ENCODE results near the gene ZNF766. TPM values are rescaled to one million over a fixed set of nuclear protein-coding genes. Genes with fewer than 3 reads are reported as not detected.

The ZNF766 gene
- total RNA-seq, 1 experiment from 2014 or later: 17.9 TPM

- CTCF ChIA-PET: no interaction called here
- H2AFZ ChIP-seq (ENCODE audit: low read depth, low read length, poor library complexity, severe bottlenecking): no peak overlapping the region
- no peak overlapping the region for H3K27ac ChIP-seq (ENCODE audit: low read depth, low read length)
- no peaks in the 10 kb centered on the region for H3K27me3 ChIP-seq (ENCODE audit: insufficient read depth, low read length)
- H3K4me1 ChIP-seq (ENCODE audit: control insufficient read depth in 1 of 2, insufficient read depth in 2 of 2, low read length in 2 of 2): no peaks in the 10 kb centered on the region
- H3K4me2 ChIP-seq (ENCODE audit: low read length): no peak overlapping the region
- no peak for ATAC-seq
- no peaks in the 10 kb centered on the region for H4K20me1 ChIP-seq (ENCODE audit: insufficient read depth)
- peaks cover 79 to 80% of the 10 kb centered on the region in 2 experiments for H3K36me3 ChIP-seq (ENCODE audit: control insufficient read depth in 1 of 2, insufficient read depth in 2 of 2, low read length in 2 of 2)
- RAD21 ChIA-PET (ENCODE audit: low non-redundant PET in 1 of 2, low total read pairs in 2 of 2, uncharacterized antibody in 2 of 2, unreplicated experiment in 2 of 2): no interaction called here
- H3K9ac ChIP-seq (ENCODE audit: low read length): no peak overlapping the region
- no peaks in the 10 kb centered on the region for H3K9me2 ChIP-seq (ENCODE audit: insufficient read depth)
- intact Hi-C loops (cut with micrococcal nuclease): no loop called here
- POLR2A ChIA-PET: no interaction called here
- no peak for DNase-seq (ENCODE audit: low read depth, low spot score)
- no peak overlapping the region for H3K4me3 ChIP-seq (replicated peaks in 1 of 2; ENCODE audit: low read depth in 1 of 2, low read length in 2 of 2)
- TF ChIP-seq SP1 (IDR thresholded peaks at IDR 0.05; ENCODE audit: low read depth) (no peak), EZH2phosphoT487 (IDR thresholded peaks at IDR 0.05; ENCODE audit: borderline replicate concordance) (no peak), FOSL1 (IDR thresholded peaks at IDR 0.05; ENCODE audit: low read depth) (no peak), SRF (IDR thresholded peaks at IDR 0.05; ENCODE audit: low read depth) (no peak), ZFX (IDR thresholded peaks at IDR 0.05) (no peak), ELF1 (IDR thresholded peaks at IDR 0.05; ENCODE audit: borderline replicate concordance, low read depth) (no peak), RAD21 (IDR thresholded peaks at IDR 0.05; ENCODE audit: low read depth) (no peak), POLR2A (IDR thresholded peaks at IDR 0.05; ENCODE audit: borderline replicate concordance, extremely low read depth, insufficient read depth, insufficient read length) (no peak)
- TF ChIP-seq, protein P1, sequence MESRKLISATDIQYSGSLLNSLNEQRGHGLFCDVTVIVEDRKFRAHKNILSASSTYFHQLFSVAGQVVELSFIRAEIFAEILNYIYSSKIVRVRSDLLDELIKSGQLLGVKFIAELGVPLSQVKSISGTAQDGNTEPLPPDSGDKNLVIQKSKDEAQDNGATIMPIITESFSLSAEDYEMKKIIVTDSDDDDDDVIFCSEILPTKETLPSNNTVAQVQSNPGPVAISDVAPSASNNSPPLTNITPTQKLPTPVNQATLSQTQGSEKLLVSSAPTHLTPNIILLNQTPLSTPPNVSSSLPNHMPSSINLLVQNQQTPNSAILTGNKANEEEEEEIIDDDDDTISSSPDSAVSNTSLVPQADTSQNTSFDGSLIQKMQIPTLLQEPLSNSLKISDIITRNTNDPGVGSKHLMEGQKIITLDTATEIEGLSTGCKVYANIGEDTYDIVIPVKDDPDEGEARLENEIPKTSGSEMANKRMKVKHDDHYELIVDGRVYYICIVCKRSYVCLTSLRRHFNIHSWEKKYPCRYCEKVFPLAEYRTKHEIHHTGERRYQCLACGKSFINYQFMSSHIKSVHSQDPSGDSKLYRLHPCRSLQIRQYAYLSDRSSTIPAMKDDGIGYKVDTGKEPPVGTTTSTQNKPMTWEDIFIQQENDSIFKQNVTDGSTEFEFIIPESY (IDR thresholded peaks at IDR 0.05; ENCODE audit: extremely low read depth, insufficient replicate concordance, low read length): no peak
- TF ChIP-seq, protein P2, sequence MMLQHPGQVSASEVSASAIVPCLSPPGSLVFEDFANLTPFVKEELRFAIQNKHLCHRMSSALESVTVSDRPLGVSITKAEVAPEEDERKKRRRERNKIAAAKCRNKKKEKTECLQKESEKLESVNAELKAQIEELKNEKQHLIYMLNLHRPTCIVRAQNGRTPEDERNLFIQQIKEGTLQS (IDR thresholded peaks at IDR 0.05): no peak
- TF ChIP-seq, protein P3, sequence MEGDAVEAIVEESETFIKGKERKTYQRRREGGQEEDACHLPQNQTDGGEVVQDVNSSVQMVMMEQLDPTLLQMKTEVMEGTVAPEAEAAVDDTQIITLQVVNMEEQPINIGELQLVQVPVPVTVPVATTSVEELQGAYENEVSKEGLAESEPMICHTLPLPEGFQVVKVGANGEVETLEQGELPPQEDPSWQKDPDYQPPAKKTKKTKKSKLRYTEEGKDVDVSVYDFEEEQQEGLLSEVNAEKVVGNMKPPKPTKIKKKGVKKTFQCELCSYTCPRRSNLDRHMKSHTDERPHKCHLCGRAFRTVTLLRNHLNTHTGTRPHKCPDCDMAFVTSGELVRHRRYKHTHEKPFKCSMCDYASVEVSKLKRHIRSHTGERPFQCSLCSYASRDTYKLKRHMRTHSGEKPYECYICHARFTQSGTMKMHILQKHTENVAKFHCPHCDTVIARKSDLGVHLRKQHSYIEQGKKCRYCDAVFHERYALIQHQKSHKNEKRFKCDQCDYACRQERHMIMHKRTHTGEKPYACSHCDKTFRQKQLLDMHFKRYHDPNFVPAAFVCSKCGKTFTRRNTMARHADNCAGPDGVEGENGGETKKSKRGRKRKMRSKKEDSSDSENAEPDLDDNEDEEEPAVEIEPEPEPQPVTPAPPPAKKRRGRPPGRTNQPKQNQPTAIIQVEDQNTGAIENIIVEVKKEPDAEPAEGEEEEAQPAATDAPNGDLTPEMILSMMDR (IDR thresholded peaks at IDR 0.05 in 2 of 3, conservative IDR thresholded peaks at IDR 0.05 in 1 of 3; ENCODE audit: borderline replicate concordance in 1 of 3, insufficient read depth in 1 of 3, low read depth in 2 of 3, low read length in 2 of 3): no peak
- peaks cover 7% of the 10 kb centered on the region; the same call in 1 of the 2 replicates for H3K79me2 ChIP-seq (ENCODE audit: insufficient read depth, low read length)
- BruUV-seq (replicated peaks): no TSS peak
- H3K9me3 ChIP-seq (ENCODE audit: control insufficient read depth in 1 of 2, insufficient read depth in 1 of 2, low read depth in 1 of 2, low read length in 2 of 2): no peaks in the 10 kb centered on the region
Measured at GRCh38 chr19:52221031-52221430, 48.4 kb upstream of the ZNF766 start.

All from HCT116 (cell line).